ENCODE measurements around the gene CAMK2B. TPM values are rescaled to one million over a fixed set of nuclear protein-coding genes. Genes with fewer than 3 reads are reported as not detected.

The CAMK2B gene
- total RNA-seq, 1 experiment from 2014 or later, result 0.13 TPM

DNA sequence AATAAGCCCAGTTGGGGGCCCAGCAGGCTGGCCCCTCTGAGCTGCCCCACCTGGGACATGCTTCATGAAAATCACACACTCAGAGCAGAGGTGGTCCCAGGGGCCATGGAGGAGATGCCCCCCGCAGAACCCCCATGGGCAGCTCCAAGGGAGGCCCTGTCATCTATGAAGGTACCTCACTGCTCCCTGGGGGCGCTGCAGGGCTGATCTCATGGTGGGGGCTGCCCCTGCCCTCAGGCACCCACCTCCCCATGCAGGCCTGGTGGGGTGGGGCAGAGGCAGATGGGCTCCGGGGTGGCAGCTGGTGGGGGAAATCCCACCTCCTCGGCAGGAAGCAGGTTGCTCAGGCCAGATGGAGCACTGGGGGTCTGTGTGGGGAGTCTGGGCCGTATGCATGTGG is 64.2 kb downstream of the CAMK2B start:
- DNase-seq (ENCODE audit: low spot score), result no peak
- no peak for TF ChIP-seq CTCF (conservative IDR thresholded peaks at IDR 0.05; ENCODE audit: low read depth, low read length)
- TF ChIP-seq EZH2 (IDR thresholded peaks at IDR 0.05; ENCODE audit: borderline replicate concordance, low read depth, low read length, poor library complexity, severe bottlenecking), result no peak
- CTCF ChIA-PET, result no interaction called here
- Histone ChIP-seq H3K4me3 (ENCODE audit: low read depth, low read length, poor library complexity, severe bottlenecking) (no peak overlapping the region), H3K9me3 (ENCODE audit: low read depth, low read length, poor library complexity, severe bottlenecking) (no peaks in the 10 kb centered on the region), H3K4me1 (ENCODE audit: insufficient read depth, low read length, poor library complexity, severe bottlenecking) (peaks cover 13% of the 10 kb centered on the region), H3K27me3 (replicated peaks; ENCODE audit: insufficient read depth, low read depth, low read length, poor library complexity) (no peaks in the 10 kb centered on the region), H3K27ac (ENCODE audit: low read depth, low read length, poor library complexity, severe bottlenecking) (no peak overlapping the region), H3K36me3 (ENCODE audit: insufficient read depth, low read length, poor library complexity, severe bottlenecking) (no peaks in the 10 kb centered on the region)
- no TSS peak for BruUV-seq (replicated peaks)
- POLR2A ChIA-PET (ENCODE audit: low non-redundant PET), result no interaction called here
- intact Hi-C loops (cut with micrococcal nuclease; ENCODE audit: unreplicated experiment), result no loop called here

- ChIA-PET CTCF (no interaction called here), POLR2A (ENCODE audit: low non-redundant PET) (no interaction called here)
- Histone ChIP-seq H3K36me3 (ENCODE audit: insufficient read depth, low read length, poor library complexity, severe bottlenecking) (no peaks in the 10 kb centered on the region), H3K27ac (ENCODE audit: low read depth, low read length, poor library complexity, severe bottlenecking) (no peak overlapping the region), H3K4me1 (ENCODE audit: insufficient read depth, low read length, poor library complexity, severe bottlenecking) (peaks cover 13% of the 10 kb centered on the region), H3K9me3 (ENCODE audit: low read depth, low read length, poor library complexity, severe bottlenecking) (no peaks in the 10 kb centered on the region), H3K4me3 (ENCODE audit: low read depth, low read length, poor library complexity, severe bottlenecking) (no peak overlapping the region), H3K27me3 (replicated peaks; ENCODE audit: insufficient read depth, low read depth, low read length, poor library complexity) (no peaks in the 10 kb centered on the region)
- no peak for TF ChIP-seq CTCF (conservative IDR thresholded peaks at IDR 0.05; ENCODE audit: low read depth, low read length)
- TF ChIP-seq EZH2 (IDR thresholded peaks at IDR 0.05; ENCODE audit: borderline replicate concordance, low read depth, low read length, poor library complexity, severe bottlenecking), result no peak
- DNase-seq (ENCODE audit: low spot score), result no peak
- intact Hi-C loops (cut with micrococcal nuclease; ENCODE audit: unreplicated experiment), result no loop called here
- no TSS peak for BruUV-seq (replicated peaks)
Observed at GRCh38 chr7:44259547-44260457, 65.6 kb downstream of the CAMK2B start.

DNA sequence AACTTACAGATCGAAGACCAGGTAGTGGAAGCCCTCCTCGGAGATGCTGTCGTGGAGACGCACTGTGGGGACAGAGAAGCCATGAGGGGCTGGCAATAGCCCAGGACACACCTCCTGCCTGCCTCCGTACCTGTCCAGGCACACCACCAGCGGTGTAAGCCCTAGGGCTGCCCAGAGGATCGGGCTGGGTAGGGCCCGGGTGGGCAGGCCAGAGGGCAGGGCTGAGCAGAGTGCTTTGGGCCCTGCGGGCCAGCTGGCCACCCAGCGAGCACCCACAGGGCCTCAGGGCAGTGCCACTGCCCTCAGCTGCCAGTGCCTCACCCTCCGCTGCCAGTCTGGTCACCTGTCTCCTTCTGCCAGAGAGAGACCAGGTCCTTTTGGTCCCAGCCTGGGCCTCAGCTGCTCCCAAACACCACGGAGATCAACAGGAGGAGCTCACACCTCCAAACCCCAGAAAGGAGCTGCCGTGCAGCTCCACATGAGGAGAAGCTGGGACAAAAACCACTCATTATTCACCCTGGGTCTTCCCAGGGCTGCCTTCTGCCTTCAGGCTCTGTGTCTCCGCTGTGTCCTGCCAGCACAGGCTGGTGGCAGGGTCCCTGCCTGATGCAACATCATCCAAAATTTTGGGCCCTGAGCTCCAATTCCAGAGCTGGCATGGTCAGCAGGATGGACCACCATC is 66.4 kb downstream of the CAMK2B start:
- H3K9me3 ChIP-seq (ENCODE audit: low read depth, low read length, poor library complexity, severe bottlenecking), result no peaks in the 10 kb centered on the region
- H3K36me3 ChIP-seq (ENCODE audit: insufficient read depth, low read length, poor library complexity, severe bottlenecking), result no peaks in the 10 kb centered on the region
- H3K4me3 ChIP-seq (ENCODE audit: low read depth, low read length, poor library complexity, severe bottlenecking), result no peak overlapping the region
- H3K4me1 ChIP-seq (ENCODE audit: insufficient read depth, low read length, poor library complexity, severe bottlenecking), result peaks cover 13% of the 10 kb centered on the region
- H3K27ac ChIP-seq (ENCODE audit: low read depth, low read length, poor library complexity, severe bottlenecking), result no peak overlapping the region
- CTCF ChIA-PET, result no interaction called here
- intact Hi-C loops (cut with micrococcal nuclease; ENCODE audit: unreplicated experiment), result no loop called here
- TF ChIP-seq EZH2 (IDR thresholded peaks at IDR 0.05; ENCODE audit: borderline replicate concordance, low read depth, low read length, poor library complexity, severe bottlenecking), result no peak
- TF ChIP-seq CTCF (conservative IDR thresholded peaks at IDR 0.05; ENCODE audit: low read depth, low read length), result no peak
- POLR2A ChIA-PET (ENCODE audit: low non-redundant PET), result no interaction called here
- no TSS peak for BruUV-seq (replicated peaks)
- DNase-seq (ENCODE audit: low spot score), result no peak
- H3K27me3 ChIP-seq (replicated peaks; ENCODE audit: insufficient read depth, low read depth, low read length, poor library complexity), result no peaks in the 10 kb centered on the region
